Psoas muscle (tissue), 8 donors: ENCODE measurements around the gene ZNF668. TPM values are rescaled to one million over a fixed set of nuclear protein-coding genes. Genes with fewer than 3 reads are reported as not detected.
A peak's percentile ranks its signal among the peaks of the same experiment; 100 is the strongest.

Source experiments
- ATAC-seq, 4 donors: fragments of 200-7000 bp; cut with Tn5 transposase; one replicate each; pipeline ENCODE4 v1.9.1; 2020; ENCODE audit warnings: moderate library complexity in 3 of 4, mild to moderate bottlenecking in 2 of 4
- DNase-seq, 2 donors: peaks; one replicate each; pipeline ENCODE4 v3.0.0-alpha.2; 2020
- H3K27ac ChIP-seq: fragments of 200-600 bp; one replicate; pipeline ENCODE4 v1.8.0; 2022
- H3K27me3 ChIP-seq, 3 donors: fragments of 200-600 bp in 1 of 3; one replicate each; pipeline versions ENCODE4 v1.6.1 to v1.8.0; 2013 to 2022; ENCODE audit warnings: low read length in 2 of 3, mild to moderate bottlenecking in 2 of 3, moderate library complexity in 1 of 3; ENCODE audit not compliant: insufficient read depth in 3 of 3
- H3K36me3 ChIP-seq, 2 donors: fragments of 200-600 bp in 1 of 2; one replicate each; pipeline versions ENCODE4 v1.6.1 to v1.8.0; 2013 to 2022; ENCODE audit warnings: low read depth in 1 of 2, mild to moderate bottlenecking in 1 of 2, moderate library complexity in 1 of 2; ENCODE audit not compliant: insufficient read depth in 1 of 2
- H3K4me1 ChIP-seq: fragments of 200-600 bp; one replicate; pipeline ENCODE4 v1.8.0; 2022
- H3K4me3 ChIP-seq: fragments of 200-600 bp; one replicate; pipeline ENCODE4 v1.8.0; 2022; ENCODE audit warnings: mild to moderate bottlenecking
- H3K9me3 ChIP-seq: fragments of 200-600 bp; one replicate; pipeline ENCODE4 v1.8.0; 2022
- WGBS, 3 donors: extraction: QIAGEN DNeasy Blood & Tissue Kit; methylation state at CpG; one replicate each; pipeline versions ENCODE4 v1.1.6 to v1.1.7; 2013; 5-methylcytosine and 5-hydroxymethylcytosine counted together
- intact Hi-C, 2 donors: fragments of 100-400 bp; cut with DNase I; formaldehyde crosslinking; loops; one replicate each; pipeline versions ENCODE4 v1.11.0 to v1.14.2; 2022
- polyA plus RNA-seq, 3 donors: library from polyadenylated mRNA; stranded (reverse); fragments of 200-250 nt; gene quantifications; one replicate each; pipeline ENCODE4 v1.2.3, GENCODE V29; 2013
- total RNA-seq, 4 donors: library from RNA; stranded (reverse); fragmentation: NEBNext Ultra II Directional in 2 of 4; extraction: Animal tissue kit (Norgen Biotek cat#: 25700) in 2 of 4; gene quantifications; one replicate each; pipeline versions ENCODE4 v1.2.1 to v1.2.4, GENCODE V29; 2021 to 2023
- TF ChIP-seq, protein P1 (sequence below): fragments of 200-600 bp; IDR thresholded peaks from one replicate; pipeline ENCODE4 v1.8.0; 2022; ENCODE audit warnings: antibody characterized with exemption
- donor health status: healthy with polysubstance abuse.
- donor health status: DM: no; HTN: no; CAD: no; lungs with moderate emphysema.
- donor health status: Bipolar disorder and iron deficiency.
- donor health status: healthy.
- donor health status: DM: yes; HTN: yes; CAD: no.
- donor health status: DM: no; HTN: no; CAD: no.
- donor health status: DM: no; HTN: no; CAD: no.
- donor health status: DM: yes; HTN: yes; CAD: no.

The ZNF668 gene
- total and polyA plus RNA-seq, 7 donors: 5.3 to 12.3 (median 7.2) TPM

DNA sequence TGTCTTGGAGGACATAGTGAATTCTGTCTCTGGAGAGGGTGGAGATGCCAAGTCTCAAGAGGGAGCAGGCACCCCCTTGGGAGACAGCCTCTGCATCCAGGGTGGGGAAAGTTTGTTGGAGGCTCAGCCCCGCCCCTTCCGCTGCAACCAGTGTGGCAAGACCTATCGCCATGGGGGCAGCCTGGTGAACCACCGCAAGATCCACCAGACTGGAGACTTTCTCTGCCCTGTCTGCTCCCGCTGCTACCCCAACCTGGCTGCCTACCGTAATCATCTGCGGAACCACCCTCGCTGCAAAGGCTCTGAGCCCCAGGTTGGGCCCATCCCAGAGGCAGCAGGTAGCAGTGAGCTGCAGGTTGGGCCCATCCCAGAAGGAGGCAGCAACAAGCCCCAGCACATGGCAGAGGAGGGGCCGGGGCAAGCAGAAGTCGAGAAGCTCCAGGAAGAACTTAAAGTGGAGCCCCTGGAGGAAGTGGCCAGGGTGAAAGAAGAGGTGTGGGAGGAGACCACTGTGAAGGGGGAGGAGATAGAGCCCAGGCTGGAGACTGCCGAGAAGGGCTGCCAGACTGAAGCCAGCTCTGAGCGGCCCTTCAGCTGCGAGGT, 5.4 kb upstream of the ZNF668 start:
- Histone ChIP-seq H3K4me1 (peaks cover 20% of the 10 kb centered on the region), H3K27me3 (no peaks in the 10 kb centered on the region), H3K4me3 (no peak overlapping the region), H3K27ac (no peak overlapping the region), H3K9me3 (no peaks in the 10 kb centered on the region), H3K36me3 (peaks cover 4 to 89% of the 10 kb centered on the region in 2 donors)
- DNase-seq (no peak), ATAC-seq (no peak)
- TF ChIP-seq, protein P1, sequence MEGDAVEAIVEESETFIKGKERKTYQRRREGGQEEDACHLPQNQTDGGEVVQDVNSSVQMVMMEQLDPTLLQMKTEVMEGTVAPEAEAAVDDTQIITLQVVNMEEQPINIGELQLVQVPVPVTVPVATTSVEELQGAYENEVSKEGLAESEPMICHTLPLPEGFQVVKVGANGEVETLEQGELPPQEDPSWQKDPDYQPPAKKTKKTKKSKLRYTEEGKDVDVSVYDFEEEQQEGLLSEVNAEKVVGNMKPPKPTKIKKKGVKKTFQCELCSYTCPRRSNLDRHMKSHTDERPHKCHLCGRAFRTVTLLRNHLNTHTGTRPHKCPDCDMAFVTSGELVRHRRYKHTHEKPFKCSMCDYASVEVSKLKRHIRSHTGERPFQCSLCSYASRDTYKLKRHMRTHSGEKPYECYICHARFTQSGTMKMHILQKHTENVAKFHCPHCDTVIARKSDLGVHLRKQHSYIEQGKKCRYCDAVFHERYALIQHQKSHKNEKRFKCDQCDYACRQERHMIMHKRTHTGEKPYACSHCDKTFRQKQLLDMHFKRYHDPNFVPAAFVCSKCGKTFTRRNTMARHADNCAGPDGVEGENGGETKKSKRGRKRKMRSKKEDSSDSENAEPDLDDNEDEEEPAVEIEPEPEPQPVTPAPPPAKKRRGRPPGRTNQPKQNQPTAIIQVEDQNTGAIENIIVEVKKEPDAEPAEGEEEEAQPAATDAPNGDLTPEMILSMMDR: no peak
- WGBS, 3 donors: 84 to 87% (median 86%) methylated on average over 13 of the region's 13 CpGs
- intact Hi-C loops: no loop called here

DNA sequence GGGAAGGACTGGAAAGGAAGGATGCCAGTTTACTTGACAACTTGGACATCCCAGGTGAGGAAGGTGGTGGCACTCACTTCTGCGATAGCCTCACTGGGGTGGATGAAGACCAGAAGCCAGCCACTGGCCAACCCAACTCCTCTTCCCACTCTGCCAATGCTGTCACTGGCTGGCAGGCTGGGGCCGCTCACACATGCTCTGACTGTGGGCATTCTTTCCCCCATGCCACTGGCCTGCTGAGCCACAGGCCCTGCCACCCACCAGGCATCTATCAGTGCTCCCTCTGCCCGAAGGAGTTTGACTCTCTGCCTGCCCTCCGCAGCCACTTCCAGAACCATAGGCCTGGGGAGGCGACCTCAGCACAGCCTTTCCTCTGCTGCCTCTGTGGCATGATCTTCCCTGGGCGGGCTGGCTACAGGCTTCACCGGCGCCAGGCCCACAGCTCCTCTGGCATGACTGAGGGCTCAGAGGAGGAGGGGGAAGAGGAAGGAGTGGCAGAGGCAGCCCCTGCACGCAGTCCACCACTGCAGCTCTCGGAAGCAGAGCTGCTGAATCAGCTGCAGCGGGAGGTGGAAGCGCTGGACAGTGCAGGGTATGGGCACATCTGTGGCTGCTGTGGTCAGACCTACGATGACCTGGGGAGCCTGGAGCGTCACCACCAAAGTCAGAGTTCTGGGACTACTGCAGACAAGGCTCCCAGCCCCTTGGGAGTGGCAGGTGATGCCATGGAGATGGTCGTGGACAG, 4.7 kb upstream of the ZNF668 start:
- DNase-seq (peak in 1 of 2 donors; percentile 47), ATAC-seq (no peak)
- WGBS, 3 donors: 89% methylated on average over 15 of the region's 15 CpGs
- H3K4me1 ChIP-seq: peaks cover 20% of the 10 kb centered on the region
- TF ChIP-seq, protein P1: no peak
- H3K36me3 ChIP-seq: peaks cover 4 to 83% of the 10 kb centered on the region in 2 donors
- H3K9me3 ChIP-seq: no peaks in the 10 kb centered on the region
- no peak overlapping the region for H3K4me3 ChIP-seq
- no peaks in the 10 kb centered on the region for H3K27me3 ChIP-seq
- no peak overlapping the region for H3K27ac ChIP-seq
- intact Hi-C loops: no loop called here

DNA sequence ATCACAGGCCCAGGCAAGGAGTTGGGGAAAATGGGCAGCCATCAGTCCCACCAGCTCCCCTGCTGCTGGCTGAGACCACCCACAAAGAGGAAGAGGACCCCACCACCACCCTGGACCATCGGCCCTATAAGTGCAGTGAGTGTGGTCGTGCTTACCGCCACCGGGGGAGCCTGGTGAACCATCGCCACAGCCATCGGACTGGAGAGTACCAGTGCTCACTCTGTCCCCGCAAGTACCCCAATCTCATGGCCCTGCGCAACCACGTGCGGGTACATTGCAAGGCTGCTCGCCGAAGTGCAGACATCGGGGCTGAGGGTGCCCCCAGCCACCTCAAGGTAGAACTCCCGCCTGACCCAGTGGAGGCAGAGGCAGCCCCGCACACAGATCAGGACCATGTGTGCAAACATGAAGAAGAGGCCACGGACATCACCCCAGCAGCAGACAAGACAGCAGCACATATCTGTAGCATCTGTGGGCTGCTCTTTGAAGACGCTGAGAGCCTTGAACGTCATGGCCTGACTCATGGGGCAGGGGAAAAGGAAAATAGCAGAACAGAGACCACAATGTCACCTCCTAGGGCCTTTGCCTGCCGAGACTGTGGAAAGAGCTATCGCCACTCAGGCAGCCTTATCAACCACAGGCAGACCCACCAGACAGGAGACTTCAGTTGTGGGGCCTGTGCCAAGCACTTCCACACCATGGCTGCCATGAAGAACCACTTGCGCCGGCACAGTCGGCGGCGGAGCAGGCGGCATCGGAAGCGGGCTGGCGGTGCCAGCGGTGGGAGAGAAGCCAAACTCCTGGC, 3.8 kb upstream of the ZNF668 start:
- H3K4me3 ChIP-seq: no peak overlapping the region
- no peak for ATAC-seq
- DNase-seq: no peak
- H3K4me1 ChIP-seq: peaks cover 20% of the 10 kb centered on the region
- no peaks in the 10 kb centered on the region for H3K27me3 ChIP-seq
- peaks cover 4 to 74% of the 10 kb centered on the region in 2 donors for H3K36me3 ChIP-seq
- H3K27ac ChIP-seq: no peak overlapping the region
- TF ChIP-seq, protein P1: no peak
- intact Hi-C loops: no loop called here
- 91 to 93% (median 91%) methylated on average over 30 of the region's 30 CpGs for WGBS, 3 donors
- no peaks in the 10 kb centered on the region for H3K9me3 ChIP-seq

GRCh38 chr16:31077024-31077423, 3.0 kb upstream of the ZNF668 start:
- TF ChIP-seq, protein P1: no peak
- intact Hi-C loops: no loop called here
- H3K9me3 ChIP-seq: no peaks in the 10 kb centered on the region

More at GRCh38 chr16:31077024-31077423, 3.0 kb upstream of the ZNF668 start:
- DNase-seq: no peak
- H3K27ac ChIP-seq: no peak overlapping the region
- no peak for ATAC-seq
- no peaks in the 10 kb centered on the region for H3K27me3 ChIP-seq
- H3K4me3 ChIP-seq: no peak overlapping the region
- peaks cover 4 to 66% of the 10 kb centered on the region in 2 donors for H3K36me3 ChIP-seq
- peaks cover 23% of the 10 kb centered on the region for H3K4me1 ChIP-seq
- 88 to 92% (median 89%) methylated on average over 13 of the region's 13 CpGs for WGBS, 3 donors
